Measurements from ENCODE around the gene ZNF469.
A peak's percentile ranks its signal among the peaks of the same experiment; 100 is the strongest.

ZNF469 gene

GRCh38 chr16:88418869-88419268 lies 36.1 kb downstream of the ZNF469 start:
- Mint-ChIP-seq H3K36me3 (no peaks in the 10 kb centered on the region), H3K9me3 (peaks cover 5 to 12% of the 10 kb centered on the region in 2 donors), H3K4me3 (no peak overlapping the region), H3K4me1 (peaks cover 3 to 6% of the 10 kb centered on the region in 2 donors), H3K27ac (no peak overlapping the region), H3K27me3 (peaks cover 9 to 34% of the 10 kb centered on the region in 2 donors)
- ATAC-seq (replicated peaks), result no peak
- DNase-seq, result no peak

DNA sequence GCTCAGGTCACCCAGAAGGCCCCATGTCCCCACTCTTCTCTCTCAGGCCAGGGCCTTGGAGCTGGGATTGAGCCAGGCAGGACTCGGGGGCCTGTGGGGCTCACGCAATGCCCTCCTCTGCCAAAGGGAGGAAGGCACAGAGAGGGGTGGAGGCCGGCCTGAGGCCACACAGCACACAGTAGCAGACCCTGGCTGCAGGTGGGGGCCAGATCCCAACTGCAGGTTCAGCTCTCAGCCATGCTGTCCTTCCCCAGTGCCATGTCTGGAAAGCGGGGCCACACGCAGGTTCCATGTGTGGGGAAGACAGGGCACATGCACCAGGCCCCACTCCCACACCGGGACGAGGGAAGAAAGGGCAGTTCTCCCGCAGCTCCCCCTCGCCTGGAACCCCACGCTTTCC lies 37.0 kb downstream of the ZNF469 start:
- H3K27me3 Mint-ChIP-seq, result peaks cover 12 to 34% of the 10 kb centered on the region in 2 donors
- ATAC-seq (replicated peaks) (no peak), DNase-seq (no peak)
- no peak overlapping the region for H3K4me3 Mint-ChIP-seq
- H3K27ac Mint-ChIP-seq, result no peak overlapping the region
- H3K36me3 Mint-ChIP-seq, result no peaks in the 10 kb centered on the region
- peaks cover 7 to 15% of the 10 kb centered on the region in 2 donors for H3K4me1 Mint-ChIP-seq
- H3K9me3 Mint-ChIP-seq, result peaks cover 5 to 12% of the 10 kb centered on the region in 2 donors

DNA sequence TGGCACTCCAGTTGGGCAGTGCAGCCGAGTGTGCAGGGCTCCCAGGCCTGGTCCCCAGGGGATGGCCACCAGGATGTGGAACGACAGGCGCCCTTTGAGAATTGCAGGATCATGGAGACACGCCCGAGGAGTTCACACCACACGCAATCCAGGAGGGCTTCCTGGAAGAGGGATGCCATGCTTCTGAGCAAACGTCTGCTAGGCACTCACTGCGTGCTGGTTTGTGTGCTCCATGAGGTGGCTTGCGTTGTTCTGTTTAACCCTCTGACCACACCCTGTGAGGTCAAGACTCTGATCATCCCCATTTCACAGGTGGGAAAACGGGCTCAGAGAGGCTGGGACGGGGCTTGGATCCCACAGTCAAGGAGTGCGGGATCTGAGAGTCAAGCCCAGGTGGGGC lies 37.7 kb downstream of the ZNF469 start:
- ATAC-seq (replicated peaks), result no peak
- Mint-ChIP-seq H3K27ac (no peak overlapping the region), H3K27me3 (peaks cover 12 to 34% of the 10 kb centered on the region in 2 donors), H3K9me3 (peaks cover 5 to 12% of the 10 kb centered on the region in 2 donors), H3K4me1 (peaks cover 11 to 22% of the 10 kb centered on the region in 2 donors), H3K36me3 (no peaks in the 10 kb centered on the region), H3K4me3 (no peak overlapping the region)
- DNase-seq, result no peak

DNA sequence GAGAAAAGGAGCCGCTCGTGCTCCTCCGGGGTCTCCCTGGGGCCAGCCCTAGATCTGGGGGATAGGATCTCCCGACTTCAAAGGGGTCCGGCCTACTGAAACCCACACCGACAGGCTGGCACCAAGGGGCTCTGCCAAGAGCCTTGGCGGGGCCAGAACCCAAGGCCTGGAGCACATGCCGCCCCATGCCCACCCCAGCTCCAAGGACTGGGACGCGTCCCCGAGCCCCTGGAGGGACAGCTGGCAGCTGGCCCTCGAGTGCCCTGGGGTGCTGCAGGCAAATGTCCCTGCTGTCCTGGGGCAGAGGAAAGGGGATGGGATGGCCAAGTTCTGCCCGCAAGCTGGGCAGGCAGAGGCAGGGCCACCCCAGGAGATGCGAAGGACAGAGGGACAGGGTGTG lies 38.5 kb downstream of the ZNF469 start:
- no peak for DNase-seq
- H3K36me3 Mint-ChIP-seq, result no peaks in the 10 kb centered on the region
- peaks cover 5 to 12% of the 10 kb centered on the region in 2 donors for H3K9me3 Mint-ChIP-seq
- no peak overlapping the region for H3K4me3 Mint-ChIP-seq
- ATAC-seq (replicated peaks), result no peak
- H3K4me1 Mint-ChIP-seq, result peaks cover 11 to 23% of the 10 kb centered on the region in 2 donors
- no peak overlapping the region for H3K27ac Mint-ChIP-seq
- peaks cover 12 to 27% of the 10 kb centered on the region in 2 donors for H3K27me3 Mint-ChIP-seq

DNA sequence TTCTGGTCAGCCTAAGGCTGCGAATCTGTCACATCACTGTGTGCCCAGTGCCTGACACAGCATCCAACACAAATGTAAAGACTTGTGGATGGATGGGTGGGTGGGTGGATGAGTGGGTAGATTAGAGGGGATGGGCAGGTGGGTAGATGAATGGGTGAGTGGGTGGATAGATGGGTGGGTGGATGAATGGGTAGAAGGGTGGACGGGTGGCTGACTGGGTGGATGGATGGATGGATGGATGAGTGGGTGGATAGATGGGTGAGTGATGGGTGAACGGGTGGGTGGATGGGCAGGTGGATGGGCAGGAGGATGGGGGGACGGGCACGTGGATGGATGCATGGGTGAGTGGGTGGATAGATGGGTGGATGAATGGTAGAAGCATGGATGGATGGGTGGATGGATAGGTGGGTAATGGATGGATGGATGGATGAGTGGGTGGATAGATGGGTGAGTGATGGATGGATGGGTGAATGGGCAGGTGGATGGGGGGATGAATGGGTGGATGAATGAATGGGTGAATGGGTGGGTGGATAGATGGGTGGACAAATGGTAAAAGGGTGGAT lies 39.2 kb downstream of the ZNF469 start:
- no peak overlapping the region for H3K27ac Mint-ChIP-seq

DNA sequence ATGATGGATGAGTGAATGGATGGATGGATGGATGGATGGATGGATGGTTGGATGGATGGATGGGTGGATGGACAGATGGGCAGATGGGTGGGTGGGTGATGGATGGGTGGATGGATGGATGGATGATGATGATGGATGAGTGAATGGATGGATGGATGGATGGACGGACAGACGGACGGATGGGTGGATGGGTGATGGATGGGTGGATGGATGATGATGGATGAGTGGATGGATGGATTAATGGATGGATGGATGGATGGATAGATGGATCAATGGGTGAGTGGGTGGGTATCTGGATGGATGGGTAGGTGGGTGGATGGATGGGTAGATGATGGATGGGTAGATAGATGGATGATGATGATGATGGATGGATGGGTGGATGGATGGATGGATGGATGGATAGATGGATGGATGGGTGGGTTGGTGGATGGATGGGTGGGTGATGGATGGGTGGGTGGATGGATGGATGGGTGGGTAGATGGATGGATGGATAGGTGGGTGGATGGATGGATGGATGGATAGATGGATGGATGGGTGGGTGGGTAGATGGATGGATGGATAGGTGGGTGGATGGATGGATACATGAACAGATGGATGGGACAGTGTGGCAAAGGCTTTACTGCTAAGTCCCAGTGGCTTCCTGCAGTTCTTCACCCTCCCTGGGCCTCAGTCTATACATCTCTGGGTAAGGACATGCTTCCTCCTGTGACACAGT lies 40.1 kb downstream of the ZNF469 start:
- Mint-ChIP-seq H3K9me3 (peaks cover 5 to 12% of the 10 kb centered on the region in 2 donors), H3K4me3 (no peak overlapping the region), H3K27ac (no peak overlapping the region), H3K36me3 (no peaks in the 10 kb centered on the region), H3K27me3 (peaks cover 12 to 25% of the 10 kb centered on the region in 2 donors), H3K4me1 (peaks cover 11 to 23% of the 10 kb centered on the region in 2 donors)
- ATAC-seq (replicated peaks) (peak in 1 of 2 donors; percentile 37), DNase-seq (no peak)

More for the DNA sequence above, 39.2 kb downstream of the ZNF469 start:
- Mint-ChIP-seq H3K4me3 (no peak overlapping the region), H3K27me3 (peaks cover 12 to 25% of the 10 kb centered on the region in 2 donors), H3K36me3 (no peaks in the 10 kb centered on the region), H3K9me3 (peaks cover 5 to 12% of the 10 kb centered on the region in 2 donors), H3K4me1 (peaks cover 11 to 23% of the 10 kb centered on the region in 2 donors)
- no peak for DNase-seq
- ATAC-seq (replicated peaks), result no peak

GRCh38 chr16:88423448-88423850 lies 40.7 kb downstream of the ZNF469 start:
- Mint-ChIP-seq H3K27ac (no peak overlapping the region), H3K4me3 (no peak overlapping the region), H3K4me1 (peaks cover 11 to 23% of the 10 kb centered on the region in 2 donors), H3K36me3 (no peaks in the 10 kb centered on the region), H3K27me3 (peaks cover 12 to 25% of the 10 kb centered on the region in 2 donors), H3K9me3 (peaks cover 5 to 12% of the 10 kb centered on the region in 2 donors)
- DNase-seq (no peak), ATAC-seq (replicated peaks) (peak in 1 of 2 donors; percentile 6)

DNA sequence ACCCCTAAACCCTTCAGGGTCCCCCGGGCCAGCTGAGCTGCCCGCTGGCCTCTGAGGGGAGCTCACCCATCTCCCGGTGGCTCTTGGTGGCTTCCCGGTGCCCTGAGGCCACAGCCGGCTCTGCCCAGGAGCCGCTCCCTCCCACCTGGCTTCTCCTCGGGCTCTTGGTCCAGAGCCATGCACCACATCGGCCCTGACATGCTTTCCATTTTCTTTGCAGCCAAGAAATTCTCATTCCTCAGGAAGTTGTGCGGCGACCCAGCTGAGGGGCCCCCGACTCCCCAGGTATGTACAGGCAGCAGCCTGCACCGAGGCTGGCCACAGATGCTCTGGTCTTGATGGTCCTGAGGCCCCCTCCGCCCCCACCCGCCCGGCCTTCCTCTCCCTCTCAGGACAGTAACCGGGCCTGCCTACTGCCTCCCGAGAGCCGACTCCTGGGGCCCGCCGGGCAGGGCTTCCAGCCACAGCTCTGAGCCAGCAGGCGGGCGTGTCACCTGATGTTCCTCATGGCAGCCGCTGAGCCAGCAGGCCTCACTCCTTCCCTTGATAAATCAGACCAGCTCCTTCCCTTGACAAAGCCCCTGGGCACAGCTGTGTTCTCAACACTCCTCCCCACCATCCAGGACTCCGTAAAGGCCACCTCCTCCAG lies 42.0 kb downstream of the ZNF469 start:
- Mint-ChIP-seq H3K36me3 (no peaks in the 10 kb centered on the region), H3K27me3 (peaks cover 10 to 14% of the 10 kb centered on the region in 2 donors), H3K4me3 (no peak overlapping the region), H3K4me1 (peaks cover 13 to 25% of the 10 kb centered on the region in 2 donors), H3K9me3 (peaks cover 5 to 12% of the 10 kb centered on the region in 2 donors), H3K27ac (peak overlapping the region; percentile 17)
- ATAC-seq (replicated peaks) (peak; percentile 19 to 28), DNase-seq (no peak)

GRCh38 chr16:88426018-88426417 lies 43.3 kb downstream of the ZNF469 start:
- Mint-ChIP-seq H3K27ac (no peak overlapping the region), H3K4me3 (no peak overlapping the region), H3K36me3 (no peaks in the 10 kb centered on the region), H3K9me3 (peaks cover 5 to 12% of the 10 kb centered on the region in 2 donors), H3K4me1 (peaks cover 14 to 30% of the 10 kb centered on the region in 2 donors), H3K27me3 (peaks cover 8 to 9% of the 10 kb centered on the region in 2 donors)
- DNase-seq (no peak), ATAC-seq (replicated peaks) (no peak)

DNA sequence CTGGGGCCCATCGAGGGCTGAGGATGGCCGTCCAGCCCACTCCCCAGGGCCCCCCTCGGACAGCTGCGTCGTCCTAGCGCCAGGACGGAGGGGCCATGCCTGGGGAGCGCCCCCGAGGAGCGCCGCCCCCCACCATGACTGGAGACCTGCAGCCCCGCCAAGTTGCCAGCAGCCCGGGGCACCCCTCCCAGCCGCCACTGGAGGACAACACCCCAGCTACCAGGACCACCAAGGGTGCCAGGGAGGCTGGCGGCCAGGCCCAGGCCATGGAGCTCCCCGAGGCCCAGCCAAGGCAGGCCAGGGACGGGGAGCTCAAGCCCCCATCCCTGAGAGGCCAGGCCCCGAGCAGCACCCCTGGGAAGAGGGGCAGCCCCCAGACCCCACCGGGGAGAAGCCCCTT lies 44.6 kb downstream of the ZNF469 start:
- Mint-ChIP-seq H3K36me3 (no peaks in the 10 kb centered on the region), H3K27ac (no peak overlapping the region), H3K4me1 (peaks cover 23 to 42% of the 10 kb centered on the region in 2 donors), H3K9me3 (peaks cover 5 to 9% of the 10 kb centered on the region in 2 donors), H3K4me3 (no peak overlapping the region), H3K27me3 (peaks cover 8 to 9% of the 10 kb centered on the region in 2 donors)
- DNase-seq (no peak), ATAC-seq (replicated peaks) (no peak)

DNA sequence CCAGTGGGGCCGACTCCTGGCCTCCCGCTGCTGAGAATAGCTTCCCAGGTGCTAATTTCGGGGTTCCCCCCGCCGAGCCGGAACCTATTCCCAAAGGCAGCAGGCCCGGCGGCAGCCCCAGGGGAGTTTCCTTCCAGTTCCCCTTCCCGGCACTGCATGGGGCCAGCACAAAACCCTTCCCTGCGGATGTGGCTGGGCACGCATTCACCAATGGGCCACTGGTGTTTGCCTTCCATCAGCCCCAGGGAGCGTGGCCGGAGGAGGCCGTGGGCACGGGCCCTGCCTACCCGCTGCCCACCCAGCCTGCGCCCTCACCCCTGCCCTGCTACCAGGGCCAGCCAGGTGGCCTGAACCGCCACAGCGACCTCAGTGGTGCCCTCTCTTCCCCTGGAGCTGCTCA lies 45.4 kb downstream of the ZNF469 start:
- H3K4me3 Mint-ChIP-seq, result no peak overlapping the region

GRCh38 chr16:88428616-88429386 lies 46.0 kb downstream of the ZNF469 start:
- H3K9me3 Mint-ChIP-seq, result no peaks in the 10 kb centered on the region
- no peak for DNase-seq
- ATAC-seq (replicated peaks), result no peak
- H3K27ac Mint-ChIP-seq, result peak overlapping the region; percentile 31
- peak overlapping the region in 1 of 2 donors; percentile 39 for H3K4me3 Mint-ChIP-seq
- no peaks in the 10 kb centered on the region for H3K36me3 Mint-ChIP-seq
- peaks cover 0 to 3% of the 10 kb centered on the region in 2 donors for H3K27me3 Mint-ChIP-seq
- peaks cover 22 to 36% of the 10 kb centered on the region in 2 donors for H3K4me1 Mint-ChIP-seq

More for the DNA sequence above, 45.4 kb downstream of the ZNF469 start:
- Mint-ChIP-seq H3K4me1 (peaks cover 24 to 40% of the 10 kb centered on the region in 2 donors), H3K27ac (no peak overlapping the region), H3K27me3 (peaks cover under 1 to 3% of the 10 kb centered on the region in 2 donors), H3K9me3 (peaks cover 0 to 2% of the 10 kb centered on the region in 2 donors), H3K36me3 (no peaks in the 10 kb centered on the region)
- no peak for ATAC-seq (replicated peaks)
- no peak for DNase-seq

DNA sequence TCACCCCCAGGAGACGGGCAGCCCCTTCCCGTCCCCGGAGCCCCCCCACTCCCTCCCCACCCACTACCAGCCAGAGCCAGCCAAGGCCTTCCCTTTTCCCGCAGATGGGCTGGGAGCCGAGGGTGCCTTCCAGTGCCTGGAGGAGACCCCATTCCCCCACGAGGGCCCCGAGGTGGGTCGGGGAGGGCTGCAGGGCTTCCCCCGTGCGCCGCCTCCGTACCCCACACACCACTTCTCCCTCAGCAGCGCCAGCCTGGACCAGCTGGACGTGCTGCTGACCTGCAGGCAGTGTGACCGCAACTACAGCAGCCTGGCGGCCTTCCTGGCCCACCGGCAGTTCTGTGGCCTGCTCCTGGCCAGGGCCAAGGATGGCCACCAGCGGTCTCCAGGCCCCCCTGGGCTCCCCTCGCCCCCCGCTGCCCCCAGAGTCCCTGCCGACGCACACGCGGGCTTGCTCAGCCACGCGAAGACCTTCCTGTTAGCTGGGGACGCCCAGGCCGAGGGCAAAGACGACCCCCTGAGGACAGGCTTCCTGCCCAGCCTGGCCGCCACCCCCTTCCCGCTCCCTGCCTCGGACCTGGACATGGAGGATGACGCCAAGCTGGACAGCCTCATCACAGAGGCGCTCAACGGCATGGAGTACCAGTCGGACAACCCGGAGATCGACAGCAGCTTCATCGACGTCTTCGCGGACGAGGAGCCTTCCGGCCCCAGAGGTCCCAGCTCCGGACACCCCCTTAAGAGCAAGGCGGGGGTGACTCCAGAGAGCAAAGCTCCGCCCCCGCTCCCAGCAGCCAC lies 46.8 kb downstream of the ZNF469 start:
- peaks cover 18 to 29% of the 10 kb centered on the region in 2 donors for H3K4me1 Mint-ChIP-seq
- ATAC-seq (replicated peaks), result no peak
- H3K4me3 Mint-ChIP-seq, result peak overlapping the region; percentile 79 to 85
- H3K36me3 Mint-ChIP-seq, result no peaks in the 10 kb centered on the region
- DNase-seq, result no peak
- H3K9me3 Mint-ChIP-seq, result no peaks in the 10 kb centered on the region
- no peaks in the 10 kb centered on the region for H3K27me3 Mint-ChIP-seq
- peak overlapping the region; percentile 86 for H3K27ac Mint-ChIP-seq

All from stimulated activated naive B cell treated with anti-CD40 and anti-IgM and Interleukin-4, amounts not matched to agents 10 μg/mL and 1 μg/mL and 100 μg/mL, for 72 hours (primary cell).